H1 (cell line): ENCODE data around the gene DOCK9. TPM values are rescaled to one million over a fixed set of nuclear protein-coding genes. Genes with fewer than 3 reads are reported as not detected.

Experiments used
- CTCF ChIA-PET: fragments of 300-600 bp; sonication (Branson Sonifier 250); formaldehyde crosslinking; loops from one replicate; lab custom pipeline; 2021; ENCODE audit not compliant: partially characterized antibody; lab: Charles Lee
- POLR2A ChIA-PET: fragments of 300-600 bp; sonication (Branson Sonifier 250); formaldehyde crosslinking; loops from one replicate; lab custom pipeline; 2021; ENCODE audit warnings: inconsistent platforms; ENCODE audit not compliant: partially characterized antibody; lab: Charles Lee
- DNase-seq, 2 experiments: peaks; one replicate each; pipeline versions ENCODE4 v3.0.0 to v3.0.0-alpha.2; 2010 to 2022; ENCODE audit warnings: low spot score in 2 of 2, low read depth in 1 of 2, mixed read lengths in 1 of 2
- FAIRE-seq: peaks from 2 replicates; lab custom pipeline; 2011; peaks lifted over from hg19 to GRCh38; lab: Jason Lieb, UNC
- H2AFZ ChIP-seq: 2 replicates; pipeline ENCODE4 v1.8.1; 2012; ENCODE audit warnings: low read length, inconsistent platforms
- H2AK5ac ChIP-seq: 2 replicates; pipeline ENCODE4 v1.6.1; 2013; ENCODE audit warnings: low read depth, low read length
- H2BK120ac ChIP-seq: replicated peaks from 2 replicates; pipeline ENCODE3; 2013; ENCODE audit warnings: low read depth, low read length, inconsistent platforms
- H2BK12ac ChIP-seq: 2 replicates; pipeline ENCODE4 v1.6.1; 2013; ENCODE audit warnings: low read depth, low read length
- H2BK15ac ChIP-seq: 2 replicates; pipeline ENCODE4 v1.6.1; 2013; ENCODE audit warnings: low read length
- H2BK20ac ChIP-seq: 2 replicates; pipeline ENCODE4 v1.6.1; 2013; ENCODE audit warnings: low read length
- H2BK5ac ChIP-seq: 2 replicates; pipeline ENCODE4 v1.6.1; 2013; ENCODE audit warnings: low read depth, low read length
- H3K14ac ChIP-seq: 2 replicates; pipeline ENCODE4 v1.6.1; 2013; ENCODE audit warnings: inconsistent platforms; ENCODE audit not compliant: insufficient read length
- H3K18ac ChIP-seq: 2 replicates; pipeline ENCODE4 v1.6.1; 2013; ENCODE audit warnings: low read length; ENCODE audit errors: extremely low read depth
- H3K23ac ChIP-seq: 2 replicates; pipeline ENCODE4 v1.6.1; 2013; ENCODE audit warnings: inconsistent platforms; ENCODE audit not compliant: insufficient read length
- H3K23me2 ChIP-seq: 2 replicates; pipeline ENCODE4 v1.6.1; 2013; ENCODE audit warnings: low read depth, low read length
- H3K27ac ChIP-seq: 2 replicates; pipeline ENCODE4 v1.6.1; 2011; ENCODE audit warnings: low read depth, low read length, inconsistent platforms
- H3K27me3 ChIP-seq, 4 experiments: replicated peaks in 1 of 4; 1 replicate in 1 of 4; 2 replicates in 3 of 4; pipeline versions ENCODE4 v1.6.1 to v1.8.1; 2011 to 2013; ENCODE audit warnings: low read length in 3 of 4, mild to moderate bottlenecking in 3 of 4, inconsistent platforms in 2 of 4, mixed read lengths in 2 of 4, moderate library complexity in 1 of 4; ENCODE audit not compliant: control insufficient read depth in 3 of 4, insufficient read depth in 3 of 4; ENCODE audit errors: extremely low read depth in 1 of 4
- H3K36me3 ChIP-seq, 4 experiments: 2 replicates each; pipeline versions ENCODE4 v1.6.1 to v1.8.1; 2011 to 2013; ENCODE audit warnings: mild to moderate bottlenecking in 4 of 4, low read length in 3 of 4, moderate library complexity in 2 of 4, control low read depth in 1 of 4, inconsistent platforms in 1 of 4; ENCODE audit not compliant: insufficient read depth in 4 of 4, control insufficient read depth in 2 of 4
- H3K4ac ChIP-seq: replicated peaks from 2 replicates; pipeline ENCODE3; 2013; ENCODE audit warnings: low read length, low read depth, mixed read lengths, inconsistent platforms; ENCODE audit not compliant: insufficient read length
- H3K4me1 ChIP-seq, 4 experiments: replicated peaks in 1 of 4; 1 replicate in 1 of 4; 2 replicates in 3 of 4; pipeline versions ENCODE4 v1.6.1 to v1.8.1; 2011 to 2013; ENCODE audit warnings: low read length in 3 of 4, inconsistent platforms in 2 of 4, mixed read lengths in 1 of 4; ENCODE audit not compliant: insufficient read depth in 4 of 4, control insufficient read depth in 3 of 4
- H3K4me2 ChIP-seq, 2 experiments: 2 replicates each; pipeline versions ENCODE4 v1.6.1 to v1.8.1; 2011 to 2013; ENCODE audit warnings: low read depth in 2 of 2, low read length in 2 of 2, control low read depth in 1 of 2, inconsistent platforms in 1 of 2, mild to moderate bottlenecking in 1 of 2; ENCODE audit not compliant: insufficient read depth in 1 of 2
- H3K4me3 ChIP-seq, 4 experiments: fragments of 200-600, 300-600 bp in 1 of 4; sonication (generic), shearing (Covaris generic), sonication (Bioruptor Twin) in 1 of 4; 2 replicates each; pipeline versions ENCODE4 v1.5.1 to v1.8.1; 2011 to 2016; ENCODE audit warnings: low read length in 4 of 4, low read depth in 3 of 4, control low read depth in 2 of 4, inconsistent platforms in 2 of 4, mild to moderate bottlenecking in 2 of 4, mixed read lengths in 1 of 4, moderate library complexity in 1 of 4; ENCODE audit not compliant: insufficient read depth in 2 of 4; ENCODE audit errors: extremely low read depth in 1 of 4
- H3K56ac ChIP-seq: replicated peaks from 2 replicates; pipeline ENCODE3; 2013; ENCODE audit warnings: low read depth, mild to moderate bottlenecking, mixed read lengths, low read length, inconsistent platforms; ENCODE audit not compliant: insufficient read length
- H3K79me1 ChIP-seq: 2 replicates; pipeline ENCODE4 v1.6.1; 2013; ENCODE audit warnings: low read depth, low read length, control low read depth
- H3K79me2 ChIP-seq, 2 experiments: 2 replicates each; pipeline versions ENCODE4 v1.6.1 to v1.8.1; 2012 to 2013; ENCODE audit warnings: low read length in 2 of 2, mild to moderate bottlenecking in 2 of 2, inconsistent platforms in 1 of 2; ENCODE audit not compliant: insufficient read depth in 2 of 2, control insufficient read depth in 1 of 2
- H3K9ac ChIP-seq, 4 experiments: replicated peaks in 1 of 4; 1 replicate in 1 of 4; 2 replicates in 3 of 4; pipeline versions ENCODE4 v1.6.1 to v1.8.1; 2011 to 2013; ENCODE audit warnings: low read depth in 3 of 4, low read length in 3 of 4, control low read depth in 2 of 4, mild to moderate bottlenecking in 2 of 4, moderate library complexity in 2 of 4, inconsistent platforms in 1 of 4; ENCODE audit errors: extremely low read depth in 1 of 4
- H3K9me3 ChIP-seq, 2 experiments: 2 replicates each; pipeline versions ENCODE4 v1.6.1 to v1.8.1; 2012 to 2013; ENCODE audit warnings: mild to moderate bottlenecking in 2 of 2, moderate library complexity in 2 of 2, control low read depth in 1 of 2, inconsistent platforms in 1 of 2, low read depth in 1 of 2, low read length in 1 of 2, mixed read lengths in 1 of 2; ENCODE audit not compliant: insufficient read depth in 2 of 2
- H4K20me1 ChIP-seq, 2 experiments: replicated peaks in 1 of 2; 2 replicates each; pipeline versions ENCODE3 to v1.8.1; 2011 to 2013; ENCODE audit warnings: inconsistent platforms in 2 of 2, low read length in 2 of 2, mild to moderate bottlenecking in 1 of 2; ENCODE audit not compliant: insufficient read depth in 2 of 2, control insufficient read depth in 1 of 2
- H4K5ac ChIP-seq: 2 replicates; pipeline ENCODE4 v1.6.1; 2013; ENCODE audit warnings: low read length, low read depth, mixed read lengths, inconsistent platforms; ENCODE audit not compliant: insufficient read length
- H4K8ac ChIP-seq: 2 replicates; pipeline ENCODE4 v1.8.0; 2013; ENCODE audit warnings: mild to moderate bottlenecking, moderate library complexity, low read length, inconsistent platforms; ENCODE audit not compliant: insufficient read depth; ENCODE audit errors: extremely low read depth
- H4K91ac ChIP-seq: replicated peaks from 2 replicates; pipeline ENCODE3; 2013; ENCODE audit warnings: low read length, mixed read lengths, inconsistent platforms; ENCODE audit not compliant: insufficient read length
- BCL11A ChIP-seq, 2 experiments: IDR thresholded peaks; one replicate each; pipeline ENCODE4 v1.6.1; 2011; ENCODE audit warnings: low read depth in 2 of 2, low read length in 2 of 2, mild to moderate bottlenecking in 2 of 2
- EGR1 ChIP-seq: IDR thresholded peaks from 2 replicates; pipeline ENCODE4 v1.6.1; 2011; ENCODE audit warnings: low read depth, low read length, borderline replicate concordance
- HDAC2 ChIP-seq, 2 experiments: fragments of 300-600 bp in 1 of 2; sonication (generic) in 1 of 2; IDR thresholded peaks; 2 replicates each; pipeline ENCODE4 v1.6.1; 2011 to 2012; ENCODE audit warnings: low read depth in 2 of 2, low read length in 2 of 2, mild to moderate bottlenecking in 2 of 2, moderate library complexity in 2 of 2, borderline replicate concordance in 1 of 2, inconsistent platforms in 1 of 2
- KDM4A ChIP-seq: IDR thresholded peaks from one replicate; pipeline ENCODE4 v1.7.1; 2012; ENCODE audit warnings: low read depth, mild to moderate bottlenecking, moderate library complexity, low read length, inconsistent platforms; ENCODE audit not compliant: severe bottlenecking
- MAFK ChIP-seq: IDR thresholded peaks from 2 replicates; pipeline ENCODE4 v1.6.1; 2012; ENCODE audit warnings: low read depth, mild to moderate bottlenecking, improper control_type of control experiment, low read length
- TAF1 ChIP-seq: IDR thresholded peaks from 2 replicates; pipeline ENCODE4 v1.6.1; 2011; ENCODE audit warnings: mild to moderate bottlenecking, low read depth, low read length
- TEAD4 ChIP-seq: IDR thresholded peaks from 2 replicates; pipeline ENCODE4 v1.6.1; 2012; ENCODE audit warnings: low read depth, low read length, inconsistent platforms, mixed read lengths
- YY1 ChIP-seq: IDR thresholded peaks from 2 replicates; pipeline ENCODE4 v1.6.1; 2011; ENCODE audit warnings: low read depth, mild to moderate bottlenecking, low read length
- WGBS, 2 experiments: shearing (Covaris generic) in 1 of 2; methylation state at CpG; one replicate each; pipeline versions ENCODE4 v1.1.6 to v1.1.7; 2013 to 2015; ENCODE audit warnings: low lambda C conversion rate in 2 of 2, mixed read lengths in 2 of 2, inconsistent platforms in 1 of 2, low coverage in 1 of 2, missing lambda C conversion rate in 1 of 2; ENCODE audit not compliant: insufficient replicate concordance in 2 of 2, insufficient coverage in 1 of 2, insufficient read length in 1 of 2; ENCODE audit errors: extremely low coverage in 1 of 2, missing lambda C conversion rate in 1 of 2; 5-methylcytosine and 5-hydroxymethylcytosine counted together
- polyA plus RNA-seq, 7 experiments: library from polyadenylated mRNA; depleted of rRNA in 3 of 7; stranded (reverse) in 5 of 7; unstranded in 2 of 7; fragments of >200 nt in 5 of 7; fragments of 200-250 nt in 2 of 7; gene quantifications; 1 replicate in 5 of 7; 2 replicates in 1 of 7; 4 replicates in 1 of 7; pipeline versions ENCODE4 v1.2.1 to v1.2.3, GENCODE V29; 2011 to 2013; ENCODE audit warnings: missing spikeins in 2 of 7, mixed read lengths in 2 of 7
- total RNA-seq: library from RNA; stranded (reverse); fragmentation: NEBNext Ultra II Directional; extraction: Animal tissue kit (Norgen Biotek cat#: 25700); gene quantifications from 2 replicates; pipeline ENCODE4 v1.2.1, GENCODE V29; 2021

The DOCK9 gene
- total and polyA plus RNA-seq, 2 of the 8 experiments (the other 6 are each of a cell fraction or from before 2014, with no cell fraction given), result 21.6 to 31.5 TPM

DNA sequence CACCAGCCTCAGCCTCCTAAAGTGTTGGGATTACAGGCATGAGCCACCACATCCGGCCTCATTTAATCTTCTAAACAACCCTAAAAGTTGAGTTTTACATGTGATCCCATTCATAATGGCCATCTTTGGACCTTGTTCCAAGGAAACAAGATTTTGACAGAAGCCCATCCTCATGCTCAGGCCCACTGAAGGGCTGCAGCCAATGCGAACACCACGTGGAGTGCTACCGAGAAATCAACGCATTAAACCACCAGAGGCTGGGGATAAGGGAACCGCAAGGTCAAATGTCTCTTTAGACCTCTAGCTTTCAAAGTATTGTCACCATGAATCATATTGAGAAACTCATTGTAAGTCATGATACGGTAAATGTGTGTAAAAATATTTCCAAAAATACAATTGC lies 49.4 kb upstream of the DOCK9 start:
- Histone ChIP-seq H3K79me1 (no peaks in the 10 kb centered on the region), H3K4me2 (no peak overlapping the region), H2BK5ac (no peak overlapping the region), H3K18ac (no peak overlapping the region), H3K27me3 (no peaks in the 10 kb centered on the region), H3K79me2 (no peaks in the 10 kb centered on the region), H3K23me2 (no peaks in the 10 kb centered on the region), H2BK20ac (no peak overlapping the region), H3K4me1 (0 out of 7 replicates have a peak, but pooled peaks cover 0 to 1% (median 0%) of the 10 kb centered on the region in 4 experiments), H2BK120ac (no peak overlapping the region), H2BK12ac (no peak overlapping the region), H3K27ac (no peak overlapping the region), H3K9ac (no peak overlapping the region), H4K8ac (no peak overlapping the region), H3K4me3 (no peak overlapping the region), H2AFZ (no peak overlapping the region), H4K91ac (no peak overlapping the region), H3K36me3 (no peaks in the 10 kb centered on the region), H3K23ac (no peak overlapping the region), H2BK15ac (no peak overlapping the region; the same call in 1 of the 2 replicates), H3K9me3 (0 out of 4 replicates have a peak, but pooled peaks cover 0 to 3% of the 10 kb centered on the region in 2 experiments), H3K4ac (no peak overlapping the region), H3K14ac (no peak overlapping the region), H4K20me1 (no peaks in the 10 kb centered on the region), H2AK5ac (no peak overlapping the region), H3K56ac (no peak overlapping the region), H4K5ac (no peak overlapping the region)
- CTCF ChIA-PET, result interaction anchor here (0.6 to 3.0 kb wide), 8 partner anchors 10 to 189 kb away, joined by 3 to 13 read pairs (median 6); no protein-coding TSS in a partner anchor
- POLR2A ChIA-PET, result no interaction called here
- 94% methylated on average over 7 of the region's 7 CpGs; no CpG with 5 or more reads in 1 of the 2 experiments for WGBS, 2 experiments
- no peak for DNase-seq
- FAIRE-seq, result no peak
- TF ChIP-seq TEAD4 (no peak), MAFK (no peak), HDAC2 (IDR thresholded peaks at IDR 0.05; ENCODE audit: borderline replicate concordance in 1 of 2, low read depth in 2 of 2, low read length in 2 of 2) (no peak), TAF1 (no peak), KDM4A (no peak), EGR1 (no peak), YY1 (no peak), BCL11A (IDR thresholded peaks at IDR 0.05; ENCODE audit: low read depth in 2 of 2, low read length in 2 of 2) (no peak)
